HEK293T (cell line): ENCODE measurements around the gene KANK2.

ENCODE experiments used
- ARNT ChIP-seq: fragments of 450-650 bp; IDR thresholded peaks from 2 replicates; pipeline ENCODE4 v1.6.1; 2017; ENCODE audit warnings: mild to moderate bottlenecking
- BHLHE40 ChIP-seq: fragments of 450-650 bp; IDR thresholded peaks from 2 replicates; pipeline ENCODE4 v1.6.1; 2016; ENCODE audit warnings: mild to moderate bottlenecking, moderate library complexity, borderline replicate concordance
- CTBP1 ChIP-seq: fragments of 450-650 bp; IDR thresholded peaks from 2 replicates; pipeline ENCODE4 v1.6.1; 2016; ENCODE audit warnings: borderline replicate concordance
- ELF4 ChIP-seq: fragments of 450-650 bp; IDR thresholded peaks from 2 replicates; pipeline ENCODE4 v1.6.1; 2017; ENCODE audit warnings: antibody characterized with exemption
- FOXK2 ChIP-seq: fragments of 450-650 bp; IDR thresholded peaks from 2 replicates; pipeline ENCODE4 v1.6.1; 2016; ENCODE audit warnings: mild to moderate bottlenecking
- FOXM1 ChIP-seq: fragments of 450-650 bp; IDR thresholded peaks from 2 replicates; pipeline ENCODE4 v1.6.1; 2017; ENCODE audit warnings: mild to moderate bottlenecking, borderline replicate concordance
- LEF1 ChIP-seq: fragments of 450-650 bp; IDR thresholded peaks from 2 replicates; pipeline ENCODE4 v1.6.1; 2017; ENCODE audit warnings: mild to moderate bottlenecking, borderline replicate concordance
- PKNOX1 ChIP-seq: fragments of 450-650 bp; IDR thresholded peaks from 2 replicates; pipeline ENCODE4 v1.6.1; 2016
- SP1 ChIP-seq: fragments of 450-650 bp; IDR thresholded peaks from 2 replicates; pipeline ENCODE4 v1.6.1; 2017
- SUZ12 ChIP-seq: fragments of 450-650 bp; IDR thresholded peaks from 2 replicates; pipeline ENCODE4 v1.6.1; 2016; ENCODE audit warnings: mild to moderate bottlenecking
- TARDBP ChIP-seq: fragments of 450-650 bp; IDR thresholded peaks from 2 replicates; pipeline ENCODE4 v1.6.1; 2016

GRCh38 chr19:11187441-11187840 is 9.9 kb downstream of the KANK2 start:
- TF ChIP-seq SUZ12 (no peak), BHLHE40 (no peak), FOXM1 (no peak), FOXK2 (no peak), LEF1 (no peak), TARDBP (no peak), ARNT (no peak), PKNOX1 (no peak), ELF4 (no peak), CTBP1 (no peak), SP1 (no peak)
